ENCODE data around the gene SEMA4D.
A peak's percentile ranks its signal among the peaks of the same experiment; 100 is the strongest.

- no peak for TF ChIP-seq CREB1 (IDR thresholded peaks at IDR 0.05; ENCODE audit: low read depth)
- TF ChIP-seq FOXM1 (IDR thresholded peaks at IDR 0.05; ENCODE audit: borderline replicate concordance, low read depth): no peak
- TF ChIP-seq EGR1 (IDR thresholded peaks at IDR 0.05): 0 out of 2 replicates have a peak, but pooled peaks have one; percentile 21
- TF ChIP-seq EP300 (IDR thresholded peaks at IDR 0.05; ENCODE audit: borderline replicate concordance): no peak
- TF ChIP-seq TAF1 (IDR thresholded peaks at IDR 0.05; ENCODE audit: low read depth): no peak
- no peak for TF ChIP-seq MAX (IDR thresholded peaks at IDR 0.05)
- TF ChIP-seq REST (IDR thresholded peaks at IDR 0.05; ENCODE audit: low read depth): no peak
- no peak for TF ChIP-seq CEBPB (IDR thresholded peaks at IDR 0.05)
- peak; percentile 98 for TF ChIP-seq ZBTB7A (IDR thresholded peaks at IDR 0.05; ENCODE audit: low read depth)
- no peak for TF ChIP-seq TEAD4 (IDR thresholded peaks at IDR 0.05)
- TF ChIP-seq YY1 (IDR thresholded peaks at IDR 0.05; ENCODE audit: low read depth): no peak
- TF ChIP-seq RAD21 (IDR thresholded peaks at IDR 0.05; ENCODE audit: low read depth): no peak
- TF ChIP-seq TCF12 (IDR thresholded peaks at IDR 0.05; ENCODE audit: low read depth): peak; percentile 31; the same call in 1 of the 2 replicates
- TF ChIP-seq NFIC (IDR thresholded peaks at IDR 0.05): no peak
Observed at GRCh38 chr9:89497257-89497963, 503 bp downstream of the SEMA4D start.

All from Ishikawa (cell line).